ENCODE measurements around the gene ATIC.

- TF ChIP-seq, protein P1, sequence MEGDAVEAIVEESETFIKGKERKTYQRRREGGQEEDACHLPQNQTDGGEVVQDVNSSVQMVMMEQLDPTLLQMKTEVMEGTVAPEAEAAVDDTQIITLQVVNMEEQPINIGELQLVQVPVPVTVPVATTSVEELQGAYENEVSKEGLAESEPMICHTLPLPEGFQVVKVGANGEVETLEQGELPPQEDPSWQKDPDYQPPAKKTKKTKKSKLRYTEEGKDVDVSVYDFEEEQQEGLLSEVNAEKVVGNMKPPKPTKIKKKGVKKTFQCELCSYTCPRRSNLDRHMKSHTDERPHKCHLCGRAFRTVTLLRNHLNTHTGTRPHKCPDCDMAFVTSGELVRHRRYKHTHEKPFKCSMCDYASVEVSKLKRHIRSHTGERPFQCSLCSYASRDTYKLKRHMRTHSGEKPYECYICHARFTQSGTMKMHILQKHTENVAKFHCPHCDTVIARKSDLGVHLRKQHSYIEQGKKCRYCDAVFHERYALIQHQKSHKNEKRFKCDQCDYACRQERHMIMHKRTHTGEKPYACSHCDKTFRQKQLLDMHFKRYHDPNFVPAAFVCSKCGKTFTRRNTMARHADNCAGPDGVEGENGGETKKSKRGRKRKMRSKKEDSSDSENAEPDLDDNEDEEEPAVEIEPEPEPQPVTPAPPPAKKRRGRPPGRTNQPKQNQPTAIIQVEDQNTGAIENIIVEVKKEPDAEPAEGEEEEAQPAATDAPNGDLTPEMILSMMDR (IDR thresholded peaks at IDR 0.05): no peak
- no peak for TF ChIP-seq ZFX (IDR thresholded peaks at IDR 0.05; ENCODE audit: borderline replicate concordance)
Measured at GRCh38 chr2:215272918-215273317, 38.9 kb upstream of the ATIC start.

All from 22Rv1 (cell line).